Kidney epithelial cell (primary cell): Measurements from ENCODE around the gene SGIP1. TPM values are rescaled to one million over a fixed set of nuclear protein-coding genes. Genes with fewer than 3 reads are reported as not detected.

Experiments
- DNase-seq: peaks from one replicate; pipeline ENCODE4 v3.0.0-alpha.2; 2010; ENCODE audit warnings: low read depth
- H3K27me3 ChIP-seq: 2 replicates; pipeline ENCODE4 v1.6.0; 2011; ENCODE audit warnings: low read length; ENCODE audit not compliant: control insufficient read depth, insufficient read depth
- H3K36me3 ChIP-seq: 2 replicates; pipeline ENCODE4 v1.5.1; 2011; ENCODE audit warnings: low read length; ENCODE audit not compliant: control insufficient read depth, insufficient read depth
- H3K4me3 ChIP-seq: 2 replicates; pipeline ENCODE4 v1.5.1; 2011; ENCODE audit warnings: low read depth, mild to moderate bottlenecking, control low read depth, low read length
- total RNA-seq: library from RNA; depleted of rRNA; stranded (reverse); fragments of >200 nt; gene quantifications from 2 replicates; pipeline ENCODE4 v1.2.3, GENCODE V29; 2015
- TF ChIP-seq, protein P1 (sequence below): IDR thresholded peaks from 2 replicates; pipeline ENCODE4 v1.5.1; 2011; ENCODE audit warnings: mild to moderate bottlenecking, moderate library complexity, low read length, control low read depth, inconsistent platforms; ENCODE audit not compliant: insufficient read depth, poor library complexity, severe bottlenecking

SGIP1 gene, protein sequence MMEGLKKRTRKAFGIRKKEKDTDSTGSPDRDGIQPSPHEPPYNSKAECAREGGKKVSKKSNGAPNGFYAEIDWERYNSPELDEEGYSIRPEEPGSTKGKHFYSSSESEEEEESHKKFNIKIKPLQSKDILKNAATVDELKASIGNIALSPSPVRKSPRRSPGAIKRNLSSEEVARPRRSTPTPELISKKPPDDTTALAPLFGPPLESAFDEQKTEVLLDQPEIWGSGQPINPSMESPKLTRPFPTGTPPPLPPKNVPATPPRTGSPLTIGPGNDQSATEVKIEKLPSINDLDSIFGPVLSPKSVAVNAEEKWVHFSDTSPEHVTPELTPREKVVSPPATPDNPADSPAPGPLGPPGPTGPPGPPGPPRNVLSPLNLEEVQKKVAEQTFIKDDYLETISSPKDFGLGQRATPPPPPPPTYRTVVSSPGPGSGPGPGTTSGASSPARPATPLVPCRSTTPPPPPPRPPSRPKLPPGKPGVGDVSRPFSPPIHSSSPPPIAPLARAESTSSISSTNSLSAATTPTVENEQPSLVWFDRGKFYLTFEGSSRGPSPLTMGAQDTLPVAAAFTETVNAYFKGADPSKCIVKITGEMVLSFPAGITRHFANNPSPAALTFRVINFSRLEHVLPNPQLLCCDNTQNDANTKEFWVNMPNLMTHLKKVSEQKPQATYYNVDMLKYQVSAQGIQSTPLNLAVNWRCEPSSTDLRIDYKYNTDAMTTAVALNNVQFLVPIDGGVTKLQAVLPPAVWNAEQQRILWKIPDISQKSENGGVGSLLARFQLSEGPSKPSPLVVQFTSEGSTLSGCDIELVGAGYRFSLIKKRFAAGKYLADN
- total RNA-seq, result 6.9 and 9.4 TPM in 2 replicates

DNA sequence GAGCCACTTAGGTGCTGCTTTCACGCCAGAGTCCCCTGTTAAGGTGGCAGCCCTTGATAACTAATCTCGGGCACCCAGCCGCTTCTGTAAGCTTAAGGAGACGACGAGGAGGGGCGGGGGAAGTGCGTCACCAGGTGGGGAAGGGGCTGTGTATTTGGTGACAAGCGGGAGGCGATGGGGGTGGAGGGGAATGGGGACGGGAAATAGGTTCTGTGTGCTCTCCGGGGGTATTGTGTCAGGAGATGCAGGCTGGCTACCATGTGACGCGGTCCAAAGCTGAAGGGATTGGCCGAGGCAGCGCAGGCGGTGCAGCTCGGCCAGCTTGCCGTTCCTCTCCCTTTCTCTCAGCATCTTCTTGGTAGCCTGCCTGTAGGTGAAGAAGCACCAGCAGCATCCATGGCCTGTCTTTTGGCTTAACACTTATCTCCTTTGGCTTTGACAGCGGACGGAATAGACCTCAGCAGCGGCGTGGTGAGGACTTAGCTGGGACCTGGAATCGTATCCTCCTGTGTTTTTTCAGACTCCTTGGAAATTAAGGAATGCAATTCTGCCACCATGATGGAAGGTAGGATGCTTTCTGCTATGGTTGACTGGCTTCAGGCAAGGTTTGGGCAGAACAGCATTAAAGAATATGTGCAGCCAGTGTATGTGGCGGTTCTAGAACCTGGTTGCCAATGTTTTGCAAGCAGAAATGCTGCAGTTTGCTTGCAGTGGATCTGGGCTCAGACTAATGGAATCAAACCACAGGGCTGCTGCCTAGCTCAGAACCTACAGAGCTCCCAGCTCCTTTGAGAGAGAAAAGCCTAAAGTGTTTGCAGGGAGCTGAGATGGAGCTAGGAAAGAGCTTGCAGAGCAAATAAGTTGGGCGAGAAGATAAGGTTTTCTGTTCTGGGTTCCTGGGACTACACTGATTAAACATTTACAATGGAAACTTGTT is at the start of gene SGIP1:
Gene SGIP1 (plus strand): TSS at position 350 of the 937 bp plus-strand sequence. CDS start 206 bp downstream, at position 556.
- Histone ChIP-seq H3K4me3 (peak within 1 kb of the TSS; percentile 62), H3K36me3 (no peaks in the 10 kb centered on the region), H3K27me3 (no peaks in the 10 kb centered on the region)
- TF ChIP-seq, protein P1, sequence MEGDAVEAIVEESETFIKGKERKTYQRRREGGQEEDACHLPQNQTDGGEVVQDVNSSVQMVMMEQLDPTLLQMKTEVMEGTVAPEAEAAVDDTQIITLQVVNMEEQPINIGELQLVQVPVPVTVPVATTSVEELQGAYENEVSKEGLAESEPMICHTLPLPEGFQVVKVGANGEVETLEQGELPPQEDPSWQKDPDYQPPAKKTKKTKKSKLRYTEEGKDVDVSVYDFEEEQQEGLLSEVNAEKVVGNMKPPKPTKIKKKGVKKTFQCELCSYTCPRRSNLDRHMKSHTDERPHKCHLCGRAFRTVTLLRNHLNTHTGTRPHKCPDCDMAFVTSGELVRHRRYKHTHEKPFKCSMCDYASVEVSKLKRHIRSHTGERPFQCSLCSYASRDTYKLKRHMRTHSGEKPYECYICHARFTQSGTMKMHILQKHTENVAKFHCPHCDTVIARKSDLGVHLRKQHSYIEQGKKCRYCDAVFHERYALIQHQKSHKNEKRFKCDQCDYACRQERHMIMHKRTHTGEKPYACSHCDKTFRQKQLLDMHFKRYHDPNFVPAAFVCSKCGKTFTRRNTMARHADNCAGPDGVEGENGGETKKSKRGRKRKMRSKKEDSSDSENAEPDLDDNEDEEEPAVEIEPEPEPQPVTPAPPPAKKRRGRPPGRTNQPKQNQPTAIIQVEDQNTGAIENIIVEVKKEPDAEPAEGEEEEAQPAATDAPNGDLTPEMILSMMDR, result no peak
- DNase-seq, result no peak

DNA sequence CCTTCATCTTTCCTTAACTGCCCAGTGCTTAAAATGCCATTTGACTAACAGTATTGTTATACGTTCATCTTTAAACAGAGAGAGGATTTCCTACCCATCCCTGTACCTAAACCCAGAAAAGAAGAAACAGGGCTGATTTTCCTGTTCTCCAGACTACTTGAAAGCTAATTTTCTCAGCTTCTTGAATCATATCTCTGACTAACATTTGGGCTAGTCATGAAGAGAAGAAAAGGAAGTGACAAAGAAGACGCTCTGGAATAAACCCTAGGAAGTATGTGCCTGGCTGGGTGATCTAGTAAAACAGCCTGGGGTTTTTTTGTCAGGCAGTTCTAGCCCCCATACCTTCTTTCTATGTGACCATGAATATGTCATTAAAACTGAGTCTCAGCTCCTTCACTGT is 44.8 kb upstream of the SGIP1 start:
- H3K4me3 ChIP-seq, result no peak overlapping the region
- DNase-seq, result no peak
- no peaks in the 10 kb centered on the region for H3K36me3 ChIP-seq
- H3K27me3 ChIP-seq, result no peaks in the 10 kb centered on the region
- TF ChIP-seq, protein P1, result no peak

DNA sequence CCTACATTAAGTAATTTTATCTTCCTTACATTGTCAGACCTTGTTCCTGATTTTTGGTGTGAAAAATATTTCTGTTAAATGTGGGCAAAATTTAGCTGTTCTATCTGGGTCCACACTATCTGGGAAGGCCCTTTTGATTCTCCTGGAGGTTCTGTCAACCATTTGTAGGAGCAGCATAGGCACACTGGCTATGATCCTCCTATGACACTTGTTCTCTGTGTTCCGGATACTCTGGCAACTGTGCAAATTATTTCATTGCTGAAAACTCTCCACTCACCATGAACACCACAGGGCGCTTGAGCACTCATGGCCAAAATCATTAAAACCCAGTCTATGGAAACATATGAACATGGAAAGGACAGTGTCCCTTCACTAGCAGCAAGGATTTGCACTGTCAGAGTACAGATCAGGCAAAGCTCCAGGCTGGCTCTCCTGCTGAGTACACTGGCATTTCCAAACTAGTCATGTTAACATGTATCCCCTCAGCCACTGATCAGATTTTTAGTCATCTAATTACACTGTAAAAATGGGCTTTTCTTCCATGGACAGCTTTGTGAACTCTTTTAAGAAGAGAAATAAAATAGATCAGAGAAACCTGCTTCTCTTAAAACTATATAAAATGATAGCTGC is 43.9 kb upstream of the SGIP1 start:
- Histone ChIP-seq H3K27me3 (no peaks in the 10 kb centered on the region), H3K4me3 (no peak overlapping the region), H3K36me3 (no peaks in the 10 kb centered on the region)
- TF ChIP-seq, protein P1, result no peak
- DNase-seq, result no peak

DNA sequence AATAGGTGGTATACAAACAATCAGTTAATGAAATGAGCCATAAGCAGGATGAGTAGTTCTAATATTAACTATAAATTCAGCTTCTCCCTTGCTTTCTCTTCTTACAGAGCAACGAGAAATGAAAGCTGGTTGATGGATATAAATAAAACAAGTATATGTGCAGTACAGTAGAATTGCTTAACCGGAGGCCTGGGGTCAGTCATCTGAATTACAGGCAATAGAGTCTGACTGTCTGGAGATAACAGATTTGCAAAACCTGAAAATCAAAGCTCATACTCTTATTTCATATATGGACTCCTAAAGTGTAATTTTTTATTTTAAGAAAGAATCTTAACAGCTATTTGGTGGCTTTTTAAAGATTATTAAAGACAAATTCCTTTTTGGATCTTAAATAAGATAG is 43.1 kb upstream of the SGIP1 start:
- no peak overlapping the region for H3K4me3 ChIP-seq
- TF ChIP-seq, protein P1, result no peak
- DNase-seq, result no peak
- no peaks in the 10 kb centered on the region for H3K36me3 ChIP-seq
- H3K27me3 ChIP-seq, result no peaks in the 10 kb centered on the region

DNA sequence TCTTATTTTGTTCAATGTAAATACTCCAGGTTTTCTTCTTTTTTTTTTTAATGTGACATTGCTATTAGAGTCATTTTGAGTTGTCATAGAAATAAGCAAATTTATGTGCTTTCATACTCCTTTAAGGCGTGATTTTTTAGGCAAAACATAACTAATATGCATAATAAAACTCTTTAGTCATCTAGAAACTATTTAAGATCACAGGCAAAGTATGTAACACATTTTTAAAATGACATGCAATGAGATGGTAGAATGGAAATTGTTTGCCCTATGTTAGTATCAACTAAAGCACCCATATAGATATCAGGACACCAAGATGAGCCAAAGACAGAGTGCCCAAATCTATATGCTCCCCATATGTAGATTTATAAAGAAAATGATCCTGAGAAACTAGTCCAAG is 41.5 kb upstream of the SGIP1 start:
- Histone ChIP-seq H3K36me3 (no peaks in the 10 kb centered on the region), H3K27me3 (no peaks in the 10 kb centered on the region), H3K4me3 (no peak overlapping the region)
- no peak for DNase-seq
- TF ChIP-seq, protein P1, result no peak
